ENCODE data around the gene ASB18.

DNA sequence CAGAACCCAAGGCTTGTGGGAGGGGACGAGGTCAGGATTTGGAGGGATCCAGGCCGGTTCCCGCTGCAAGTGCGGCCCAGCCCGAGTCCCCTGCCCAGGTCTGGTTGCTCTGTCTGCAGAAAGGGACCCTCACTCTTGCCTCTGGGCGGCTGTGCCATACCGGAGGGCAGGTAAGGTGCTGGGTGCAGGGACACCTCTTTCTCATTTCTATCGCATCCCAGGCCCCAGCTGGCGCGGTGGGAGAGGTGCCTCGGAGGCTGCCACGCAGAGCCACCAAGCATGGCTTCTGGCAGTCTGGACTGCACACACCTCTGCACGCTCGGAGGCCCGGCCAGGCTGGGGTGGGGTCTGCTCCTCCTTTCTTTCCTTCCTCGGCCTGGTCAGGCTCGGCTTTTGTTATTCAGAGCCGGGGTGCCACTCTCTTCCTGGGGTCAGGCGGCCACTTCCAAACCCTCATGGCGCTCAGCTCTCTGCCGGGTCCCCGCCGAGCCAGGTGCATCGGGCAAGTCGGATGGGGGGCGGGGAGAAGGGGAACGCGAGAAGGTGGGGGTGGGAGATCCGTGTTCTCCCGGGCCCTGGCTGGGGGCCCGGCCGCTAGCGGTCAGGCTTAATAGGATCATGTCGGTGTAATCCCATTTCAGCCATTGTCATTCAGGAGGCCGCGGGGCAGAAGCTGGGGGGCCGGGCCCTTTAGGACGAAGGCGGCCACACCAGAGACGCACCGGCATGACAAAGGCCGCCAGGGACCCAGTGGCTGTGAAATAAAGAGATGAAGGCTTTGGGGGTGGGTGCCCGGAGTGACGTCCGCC lies 105.0 kb downstream of the ASB18 start:
- TF ChIP-seq, protein P1, sequence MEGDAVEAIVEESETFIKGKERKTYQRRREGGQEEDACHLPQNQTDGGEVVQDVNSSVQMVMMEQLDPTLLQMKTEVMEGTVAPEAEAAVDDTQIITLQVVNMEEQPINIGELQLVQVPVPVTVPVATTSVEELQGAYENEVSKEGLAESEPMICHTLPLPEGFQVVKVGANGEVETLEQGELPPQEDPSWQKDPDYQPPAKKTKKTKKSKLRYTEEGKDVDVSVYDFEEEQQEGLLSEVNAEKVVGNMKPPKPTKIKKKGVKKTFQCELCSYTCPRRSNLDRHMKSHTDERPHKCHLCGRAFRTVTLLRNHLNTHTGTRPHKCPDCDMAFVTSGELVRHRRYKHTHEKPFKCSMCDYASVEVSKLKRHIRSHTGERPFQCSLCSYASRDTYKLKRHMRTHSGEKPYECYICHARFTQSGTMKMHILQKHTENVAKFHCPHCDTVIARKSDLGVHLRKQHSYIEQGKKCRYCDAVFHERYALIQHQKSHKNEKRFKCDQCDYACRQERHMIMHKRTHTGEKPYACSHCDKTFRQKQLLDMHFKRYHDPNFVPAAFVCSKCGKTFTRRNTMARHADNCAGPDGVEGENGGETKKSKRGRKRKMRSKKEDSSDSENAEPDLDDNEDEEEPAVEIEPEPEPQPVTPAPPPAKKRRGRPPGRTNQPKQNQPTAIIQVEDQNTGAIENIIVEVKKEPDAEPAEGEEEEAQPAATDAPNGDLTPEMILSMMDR (conservative IDR thresholded peaks at IDR 0.05; ENCODE audit: low read depth in 2 of 2): no peak
- no peak for TF ChIP-seq POLR2AphosphoS5 (IDR thresholded peaks at IDR 0.05; ENCODE audit: low read depth)
- TF ChIP-seq EZH2 (IDR thresholded peaks at IDR 0.05; ENCODE audit: low read depth, unreplicated experiment): no peak
- TF ChIP-seq EZH2phosphoT487 (IDR thresholded peaks at IDR 0.05; ENCODE audit: unreplicated experiment): no peak
- TF ChIP-seq, protein P2, sequence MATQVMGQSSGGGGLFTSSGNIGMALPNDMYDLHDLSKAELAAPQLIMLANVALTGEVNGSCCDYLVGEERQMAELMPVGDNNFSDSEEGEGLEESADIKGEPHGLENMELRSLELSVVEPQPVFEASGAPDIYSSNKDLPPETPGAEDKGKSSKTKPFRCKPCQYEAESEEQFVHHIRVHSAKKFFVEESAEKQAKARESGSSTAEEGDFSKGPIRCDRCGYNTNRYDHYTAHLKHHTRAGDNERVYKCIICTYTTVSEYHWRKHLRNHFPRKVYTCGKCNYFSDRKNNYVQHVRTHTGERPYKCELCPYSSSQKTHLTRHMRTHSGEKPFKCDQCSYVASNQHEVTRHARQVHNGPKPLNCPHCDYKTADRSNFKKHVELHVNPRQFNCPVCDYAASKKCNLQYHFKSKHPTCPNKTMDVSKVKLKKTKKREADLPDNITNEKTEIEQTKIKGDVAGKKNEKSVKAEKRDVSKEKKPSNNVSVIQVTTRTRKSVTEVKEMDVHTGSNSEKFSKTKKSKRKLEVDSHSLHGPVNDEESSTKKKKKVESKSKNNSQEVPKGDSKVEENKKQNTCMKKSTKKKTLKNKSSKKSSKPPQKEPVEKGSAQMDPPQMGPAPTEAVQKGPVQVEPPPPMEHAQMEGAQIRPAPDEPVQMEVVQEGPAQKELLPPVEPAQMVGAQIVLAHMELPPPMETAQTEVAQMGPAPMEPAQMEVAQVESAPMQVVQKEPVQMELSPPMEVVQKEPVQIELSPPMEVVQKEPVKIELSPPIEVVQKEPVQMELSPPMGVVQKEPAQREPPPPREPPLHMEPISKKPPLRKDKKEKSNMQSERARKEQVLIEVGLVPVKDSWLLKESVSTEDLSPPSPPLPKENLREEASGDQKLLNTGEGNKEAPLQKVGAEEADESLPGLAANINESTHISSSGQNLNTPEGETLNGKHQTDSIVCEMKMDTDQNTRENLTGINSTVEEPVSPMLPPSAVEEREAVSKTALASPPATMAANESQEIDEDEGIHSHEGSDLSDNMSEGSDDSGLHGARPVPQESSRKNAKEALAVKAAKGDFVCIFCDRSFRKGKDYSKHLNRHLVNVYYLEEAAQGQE (IDR thresholded peaks at IDR 0.05; ENCODE audit: unreplicated experiment): no peak
- TF ChIP-seq STAT1 (IDR thresholded peaks at IDR 0.05; ENCODE audit: unreplicated experiment): no peak
- TF ChIP-seq, protein P3, sequence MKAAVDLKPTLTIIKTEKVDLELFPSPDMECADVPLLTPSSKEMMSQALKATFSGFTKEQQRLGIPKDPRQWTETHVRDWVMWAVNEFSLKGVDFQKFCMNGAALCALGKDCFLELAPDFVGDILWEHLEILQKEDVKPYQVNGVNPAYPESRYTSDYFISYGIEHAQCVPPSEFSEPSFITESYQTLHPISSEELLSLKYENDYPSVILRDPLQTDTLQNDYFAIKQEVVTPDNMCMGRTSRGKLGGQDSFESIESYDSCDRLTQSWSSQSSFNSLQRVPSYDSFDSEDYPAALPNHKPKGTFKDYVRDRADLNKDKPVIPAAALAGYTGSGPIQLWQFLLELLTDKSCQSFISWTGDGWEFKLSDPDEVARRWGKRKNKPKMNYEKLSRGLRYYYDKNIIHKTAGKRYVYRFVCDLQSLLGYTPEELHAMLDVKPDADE (IDR thresholded peaks at IDR 0.05): no peak
- TF ChIP-seq JUNB (IDR thresholded peaks at IDR 0.05; ENCODE audit: unreplicated experiment): no peak
- TF ChIP-seq CREB1 (CRISPR knock-in tag; IDR thresholded peaks at IDR 0.05; ENCODE audit: low read depth): peak; percentile 47; the same call in 1 of the 2 replicates
- TF ChIP-seq NANOG (IDR thresholded peaks at IDR 0.05; ENCODE audit: borderline replicate concordance): no peak

Measured in GM23338 (cell line).